Stimulated activated naive CD8-positive, alpha-beta T cell treated with anti-CD3 and anti-CD28 coated beads, Interleukin-15, Interleukin-2, amounts not matched to agents 100 U/mL and 50 U/mL, for 24 hours (primary cell): ENCODE data around the gene DDIT4L.
"Not testable (repeated sequence)": the region's sequence is repeated elsewhere in the genome, so short reads cannot be mapped to it uniquely, and the experiment has no call there.

Source experiments
- ATAC-seq: fragments of 150-1000 bp; cut with Tn5 transposase; one replicate; pipeline ENCODE4 v1.10.0; 2021
- DNase-seq: peaks from one replicate; pipeline ENCODE4 v3.0.0; 2021

Gene DDIT4L

GRCh38 chr4:100166297-100167039 lies 23.8 kb downstream of the DDIT4L start:
- no peak for ATAC-seq

GRCh38 chr4:100165809-100166208 lies 24.5 kb downstream of the DDIT4L start:
- no peak for ATAC-seq

More at GRCh38 chr4:100166297-100167039, 23.8 kb downstream of the DDIT4L start:
- DNase-seq = no peak

GRCh38 chr4:100164808-100165760 lies 25.2 kb downstream of the DDIT4L start:
- ATAC-seq (no peak), DNase-seq (no peak)

More at GRCh38 chr4:100165809-100166208, 24.5 kb downstream of the DDIT4L start:
- no peak for DNase-seq

DNA sequence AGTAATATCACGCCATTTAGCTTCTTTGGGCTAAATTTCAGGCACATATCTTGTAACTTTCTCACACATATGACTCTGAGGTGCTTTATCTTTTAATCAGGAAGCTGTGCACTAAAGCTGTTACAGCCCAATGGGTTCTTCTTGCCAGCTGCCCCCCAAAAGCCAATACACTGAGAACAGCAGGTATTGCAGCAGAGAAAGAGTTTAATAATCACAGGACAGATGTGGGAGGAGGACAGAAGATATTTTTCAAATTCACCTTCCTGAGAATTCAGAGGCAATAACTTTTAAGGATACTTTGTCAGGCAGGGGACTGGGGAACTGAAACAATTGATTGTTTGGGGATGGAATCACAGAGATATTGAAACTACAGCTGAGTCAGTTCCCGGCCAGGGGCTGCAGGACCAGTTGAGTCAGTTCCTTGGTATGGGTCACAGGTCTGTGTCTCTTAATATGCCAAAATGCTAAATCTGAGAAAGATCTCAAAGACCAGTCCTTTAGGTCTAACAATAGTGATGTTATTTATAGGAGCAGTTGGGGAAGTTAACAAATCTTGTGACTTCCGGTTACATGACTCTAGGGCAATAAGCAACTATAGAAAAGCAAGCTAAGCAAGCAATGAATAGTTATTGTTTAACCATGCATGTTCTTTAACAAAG lies 28.1 kb downstream of the DDIT4L start:
- DNase-seq (no peak), ATAC-seq (no peak)

DNA sequence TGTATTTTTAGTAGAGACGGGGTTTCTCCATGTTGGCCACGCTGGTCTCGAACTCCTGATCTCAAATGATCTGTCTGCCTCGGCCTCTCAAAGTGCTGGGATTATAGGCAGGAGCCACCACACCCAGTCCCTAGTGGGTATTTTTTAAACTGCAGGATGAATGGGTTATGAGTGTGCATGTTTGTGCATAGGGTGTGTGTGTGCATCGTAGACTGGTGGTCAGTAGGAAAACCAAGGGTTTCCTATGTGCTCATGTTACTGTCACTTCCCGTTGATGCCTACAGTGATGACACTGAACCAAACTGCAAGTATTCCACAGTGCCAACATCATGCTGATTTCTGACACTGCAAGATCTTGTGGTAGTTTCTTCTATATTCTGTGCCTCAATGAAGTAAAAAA lies 41.1 kb downstream of the DDIT4L start:
- ATAC-seq (no peak), DNase-seq (no peak)

DNA sequence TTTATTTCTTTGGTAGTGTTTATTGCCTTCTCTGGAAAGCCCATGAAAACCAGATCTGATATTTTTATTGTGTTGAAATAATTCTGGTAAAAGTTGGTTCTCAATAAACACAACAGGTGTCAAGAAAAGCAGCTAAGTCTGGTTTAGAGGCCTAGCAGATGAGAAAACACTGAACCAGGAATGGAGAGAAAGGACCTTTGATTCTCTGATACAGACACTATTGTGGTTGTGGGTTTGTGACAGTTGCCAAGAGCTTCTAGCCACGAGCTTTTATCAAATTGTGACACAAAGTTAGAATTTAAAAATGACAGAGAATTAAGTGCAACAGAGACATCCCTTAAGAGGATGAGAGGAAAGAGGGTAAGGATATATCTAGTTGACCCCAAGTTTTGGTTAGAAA lies 42.6 kb downstream of the DDIT4L start:
- no peak for ATAC-seq
- no peak for DNase-seq

- ATAC-seq (no peak), DNase-seq (no peak)
These were observed 43.1 kb downstream of the DDIT4L start for GRCh38 chr4:100147198-100147597.

- ATAC-seq = no peak
- no peak for DNase-seq
These were observed 43.5 kb downstream of the DDIT4L start for GRCh38 chr4:100146756-100147155.

- DNase-seq, ATAC-seq: not testable (repeated sequence)
These were observed 52.9 kb downstream of the DDIT4L start for GRCh38 chr4:100137320-100137719.
